Measurements from ENCODE around the gene ADTRP.

The ADTRP gene, protein sequence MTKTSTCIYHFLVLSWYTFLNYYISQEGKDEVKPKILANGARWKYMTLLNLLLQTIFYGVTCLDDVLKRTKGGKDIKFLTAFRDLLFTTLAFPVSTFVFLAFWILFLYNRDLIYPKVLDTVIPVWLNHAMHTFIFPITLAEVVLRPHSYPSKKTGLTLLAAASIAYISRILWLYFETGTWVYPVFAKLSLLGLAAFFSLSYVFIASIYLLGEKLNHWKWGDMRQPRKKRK

DNA sequence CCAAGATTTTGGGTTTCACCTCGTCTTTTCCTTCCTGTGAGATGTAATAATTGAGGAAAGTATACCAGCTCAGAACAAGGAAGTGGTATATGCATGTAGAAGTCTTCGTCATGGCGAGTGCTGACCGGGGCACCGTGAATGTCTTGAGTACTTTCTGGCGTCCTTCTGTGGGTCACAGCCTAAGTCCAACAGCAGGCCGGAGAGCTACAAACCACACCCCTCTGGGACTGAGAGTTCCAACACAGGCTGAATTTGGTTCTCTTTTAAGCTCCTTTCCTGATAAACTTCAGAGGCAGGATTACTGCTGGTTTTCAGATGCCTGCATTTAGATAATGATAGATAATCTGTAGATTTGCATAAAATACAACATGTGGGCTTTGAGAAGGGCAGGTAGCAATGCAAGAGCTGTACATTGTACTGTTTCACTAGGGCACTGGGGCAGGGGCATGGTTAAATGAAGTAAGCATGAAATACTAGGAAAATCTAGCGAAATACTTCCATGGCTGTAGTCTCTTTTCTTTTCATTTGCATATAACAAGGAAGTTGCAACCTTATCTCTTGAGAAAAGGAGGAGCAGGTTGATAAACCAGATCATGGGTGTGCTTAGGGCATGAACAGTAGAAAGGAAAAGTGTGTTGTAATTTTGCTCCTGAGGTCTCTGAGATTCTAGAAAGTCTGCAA lies at the start of gene ADTRP:
ADTRP (minus strand) TSS at position 156 of the 681 bp plus-strand sequence; CDS start at position 112, 44 bp downstream.
- no peak within 1 kb of the TSS for H3K4me3 ChIP-seq (ENCODE audit: low read depth, low read length)
- H3K36me3 ChIP-seq (ENCODE audit: control insufficient read depth in 2 of 2, insufficient read depth in 1 of 2, low read length in 2 of 2): no peaks in the 10 kb centered on the region
- H3K27ac ChIP-seq (ENCODE audit: extremely low read depth, low read depth, low read length): no peak within 1 kb of the TSS
- H3K4me1 ChIP-seq (ENCODE audit: control insufficient read depth, insufficient read depth, low read length): peaks cover 4% of the 10 kb centered on the region; the same call in 1 of the 2 replicates
- TF ChIP-seq, protein P1, sequence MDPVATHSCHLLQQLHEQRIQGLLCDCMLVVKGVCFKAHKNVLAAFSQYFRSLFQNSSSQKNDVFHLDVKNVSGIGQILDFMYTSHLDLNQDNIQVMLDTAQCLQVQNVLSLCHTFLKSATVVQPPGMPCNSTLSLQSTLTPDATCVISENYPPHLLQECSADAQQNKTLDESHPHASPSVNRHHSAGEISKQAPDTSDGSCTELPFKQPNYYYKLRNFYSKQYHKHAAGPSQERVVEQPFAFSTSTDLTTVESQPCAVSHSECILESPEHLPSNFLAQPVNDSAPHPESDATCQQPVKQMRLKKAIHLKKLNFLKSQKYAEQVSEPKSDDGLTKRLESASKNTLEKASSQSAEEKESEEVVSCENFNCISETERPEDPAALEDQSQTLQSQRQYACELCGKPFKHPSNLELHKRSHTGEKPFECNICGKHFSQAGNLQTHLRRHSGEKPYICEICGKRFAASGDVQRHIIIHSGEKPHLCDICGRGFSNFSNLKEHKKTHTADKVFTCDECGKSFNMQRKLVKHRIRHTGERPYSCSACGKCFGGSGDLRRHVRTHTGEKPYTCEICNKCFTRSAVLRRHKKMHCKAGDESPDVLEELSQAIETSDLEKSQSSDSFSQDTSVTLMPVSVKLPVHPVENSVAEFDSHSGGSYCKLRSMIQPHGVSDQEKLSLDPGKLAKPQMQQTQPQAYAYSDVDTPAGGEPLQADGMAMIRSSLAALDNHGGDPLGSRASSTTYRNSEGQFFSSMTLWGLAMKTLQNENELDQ (tag by site-specific recombination; IDR thresholded peaks at IDR 0.05; ENCODE audit: low read depth): no peak
- TF ChIP-seq YY2 (tag by site-specific recombination; IDR thresholded peaks at IDR 0.05) (no peak), ZNF433 (tag by site-specific recombination; IDR thresholded peaks at IDR 0.05; ENCODE audit: low read depth) (no peak), ZNF670 (tag by site-specific recombination; IDR thresholded peaks at IDR 0.05; ENCODE audit: low read depth) (no peak), ZNF121 (tag by site-specific recombination; IDR thresholded peaks at IDR 0.05) (no peak), ZNF548 (tag by site-specific recombination; IDR thresholded peaks at IDR 0.05) (no peak)
- TF ChIP-seq, protein P2, sequence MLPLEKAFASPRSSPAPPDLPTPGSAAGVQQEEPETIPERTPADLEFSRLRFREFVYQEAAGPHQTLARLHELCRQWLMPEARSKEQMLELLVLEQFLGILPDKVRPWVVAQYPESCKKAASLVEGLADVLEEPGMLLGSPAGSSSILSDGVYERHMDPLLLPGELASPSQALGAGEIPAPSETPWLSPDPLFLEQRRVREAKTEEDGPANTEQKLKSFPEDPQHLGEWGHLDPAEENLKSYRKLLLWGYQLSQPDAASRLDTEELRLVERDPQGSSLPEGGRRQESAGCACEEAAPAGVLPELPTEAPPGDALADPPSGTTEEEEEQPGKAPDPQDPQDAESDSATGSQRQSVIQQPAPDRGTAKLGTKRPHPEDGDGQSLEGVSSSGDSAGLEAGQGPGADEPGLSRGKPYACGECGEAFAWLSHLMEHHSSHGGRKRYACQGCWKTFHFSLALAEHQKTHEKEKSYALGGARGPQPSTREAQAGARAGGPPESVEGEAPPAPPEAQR (tag by site-specific recombination; IDR thresholded peaks at IDR 0.05): no peak
- CTCF ChIA-PET: interaction anchor here (0.7 to 1.0 kb wide), 3 partner anchors 8 to 158 kb away, joined by 4 to 7 read pairs (median 5); no protein-coding TSS in a partner anchor
- H3K9me3 ChIP-seq (ENCODE audit: control insufficient read depth, insufficient read depth, low read depth, low read length): no peaks in the 10 kb centered on the region
- POLR2A ChIA-PET: no interaction called here

DNA sequence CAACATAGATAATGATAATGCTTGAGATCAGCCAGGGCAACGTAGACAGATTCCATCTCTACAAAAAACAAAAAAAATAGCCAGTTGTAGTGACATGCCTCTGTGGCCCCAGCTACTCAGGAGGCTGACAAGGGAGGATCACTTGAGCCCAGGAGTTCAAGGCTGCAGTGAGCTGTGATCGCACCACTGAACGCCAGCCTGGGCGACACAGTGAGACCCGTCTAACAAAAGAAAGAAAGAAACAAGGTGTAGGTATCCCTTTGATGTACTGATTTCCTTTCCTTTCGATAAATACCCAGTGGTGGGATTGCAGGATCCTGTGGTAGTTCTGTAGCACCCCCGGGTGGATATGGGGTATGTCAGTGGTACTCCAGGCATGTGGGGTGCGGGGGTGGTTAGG lies 48.2 kb upstream of the ADTRP start:
- no peaks in the 10 kb centered on the region for H3K36me3 ChIP-seq (ENCODE audit: control insufficient read depth in 2 of 2, insufficient read depth in 1 of 2, low read length in 2 of 2)
- H3K27ac ChIP-seq (ENCODE audit: extremely low read depth, low read depth, low read length): no peak overlapping the region
- no peak overlapping the region for H3K4me3 ChIP-seq (ENCODE audit: low read depth, low read length)
- CTCF ChIA-PET: no interaction called here
- no peaks in the 10 kb centered on the region for H3K9me3 ChIP-seq (ENCODE audit: control insufficient read depth, insufficient read depth, low read depth, low read length)
- no peaks in the 10 kb centered on the region for H3K4me1 ChIP-seq (ENCODE audit: control insufficient read depth, insufficient read depth, low read length)
- no peak for TF ChIP-seq ZBTB7A (tag by site-specific recombination; IDR thresholded peaks at IDR 0.05; ENCODE audit: low read depth)
- TF ChIP-seq IKZF3 (tag by site-specific recombination; IDR thresholded peaks at IDR 0.05): no peak
- no peak for TF ChIP-seq ZSCAN16 (tag by site-specific recombination; IDR thresholded peaks at IDR 0.05)
- TF ChIP-seq, protein P2 (tag by site-specific recombination; IDR thresholded peaks at IDR 0.05): no peak
- TF ChIP-seq ZNF354C (tag by site-specific recombination; IDR thresholded peaks at IDR 0.05; ENCODE audit: borderline replicate concordance, low read depth): no peak
- TF ChIP-seq HOXD13 (CRISPR knock-in tag; IDR thresholded peaks at IDR 0.05; ENCODE audit: borderline replicate concordance): no peak
- TF ChIP-seq KLF7 (tag by site-specific recombination; IDR thresholded peaks at IDR 0.05; ENCODE audit: borderline replicate concordance): no peak
- TF ChIP-seq ZNF391 (tag by site-specific recombination; IDR thresholded peaks at IDR 0.05; ENCODE audit: borderline replicate concordance, low read depth): no peak
- POLR2A ChIA-PET: no interaction called here

DNA sequence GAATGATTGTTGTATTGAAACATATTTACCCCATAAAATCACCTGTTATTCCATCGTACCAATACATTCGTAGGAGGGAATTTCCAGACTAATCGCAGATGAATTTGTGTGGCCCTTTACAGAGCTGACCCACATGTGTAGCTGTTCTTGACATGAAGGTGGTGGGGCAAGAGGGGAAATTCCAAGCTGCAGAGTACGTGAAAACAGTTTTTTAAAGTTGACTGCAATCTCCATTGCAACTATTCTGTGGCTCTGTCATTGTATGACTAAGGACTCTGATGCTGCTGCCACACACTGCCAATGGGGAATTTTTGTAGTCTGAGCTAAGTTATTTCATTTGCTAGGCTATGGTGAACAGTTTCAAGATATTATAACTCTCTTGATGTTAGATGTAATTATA lies 46.4 kb upstream of the ADTRP start:
- no peak overlapping the region for H3K27ac ChIP-seq (ENCODE audit: extremely low read depth, low read depth, low read length)
- H3K4me3 ChIP-seq (ENCODE audit: low read depth, low read length): no peak overlapping the region
- CTCF ChIA-PET: interaction anchor here (1.0 kb wide), 1 partner anchor 11 kb away, joined by 5 read pairs; no protein-coding TSS in a partner anchor
- no peaks in the 10 kb centered on the region for H3K9me3 ChIP-seq (ENCODE audit: control insufficient read depth, insufficient read depth, low read depth, low read length)
- POLR2A ChIA-PET: no interaction called here
- H3K36me3 ChIP-seq (ENCODE audit: control insufficient read depth in 2 of 2, insufficient read depth in 1 of 2, low read length in 2 of 2): no peaks in the 10 kb centered on the region
- H3K4me1 ChIP-seq (ENCODE audit: control insufficient read depth, insufficient read depth, low read length): no peaks in the 10 kb centered on the region
- TF ChIP-seq, protein P3, sequence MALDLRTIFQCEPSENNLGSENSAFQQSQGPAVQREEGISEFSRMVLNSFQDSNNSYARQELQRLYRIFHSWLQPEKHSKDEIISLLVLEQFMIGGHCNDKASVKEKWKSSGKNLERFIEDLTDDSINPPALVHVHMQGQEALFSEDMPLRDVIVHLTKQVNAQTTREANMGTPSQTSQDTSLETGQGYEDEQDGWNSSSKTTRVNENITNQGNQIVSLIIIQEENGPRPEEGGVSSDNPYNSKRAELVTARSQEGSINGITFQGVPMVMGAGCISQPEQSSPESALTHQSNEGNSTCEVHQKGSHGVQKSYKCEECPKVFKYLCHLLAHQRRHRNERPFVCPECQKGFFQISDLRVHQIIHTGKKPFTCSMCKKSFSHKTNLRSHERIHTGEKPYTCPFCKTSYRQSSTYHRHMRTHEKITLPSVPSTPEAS (tag by site-specific recombination; IDR thresholded peaks at IDR 0.05): no peak
- TF ChIP-seq ZFP37 (tag by site-specific recombination; IDR thresholded peaks at IDR 0.05) (no peak), ZBTB48 (tag by site-specific recombination; IDR thresholded peaks at IDR 0.05) (no peak)
- TF ChIP-seq, protein P4, sequence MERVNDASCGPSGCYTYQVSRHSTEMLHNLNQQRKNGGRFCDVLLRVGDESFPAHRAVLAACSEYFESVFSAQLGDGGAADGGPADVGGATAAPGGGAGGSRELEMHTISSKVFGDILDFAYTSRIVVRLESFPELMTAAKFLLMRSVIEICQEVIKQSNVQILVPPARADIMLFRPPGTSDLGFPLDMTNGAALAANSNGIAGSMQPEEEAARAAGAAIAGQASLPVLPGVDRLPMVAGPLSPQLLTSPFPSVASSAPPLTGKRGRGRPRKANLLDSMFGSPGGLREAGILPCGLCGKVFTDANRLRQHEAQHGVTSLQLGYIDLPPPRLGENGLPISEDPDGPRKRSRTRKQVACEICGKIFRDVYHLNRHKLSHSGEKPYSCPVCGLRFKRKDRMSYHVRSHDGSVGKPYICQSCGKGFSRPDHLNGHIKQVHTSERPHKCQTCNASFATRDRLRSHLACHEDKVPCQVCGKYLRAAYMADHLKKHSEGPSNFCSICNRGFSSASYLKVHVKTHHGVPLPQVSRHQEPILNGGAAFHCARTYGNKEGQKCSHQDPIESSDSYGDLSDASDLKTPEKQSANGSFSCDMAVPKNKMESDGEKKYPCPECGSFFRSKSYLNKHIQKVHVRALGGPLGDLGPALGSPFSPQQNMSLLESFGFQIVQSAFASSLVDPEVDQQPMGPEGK (tag by site-specific recombination; IDR thresholded peaks at IDR 0.05): no peak
- TF ChIP-seq, protein P5, sequence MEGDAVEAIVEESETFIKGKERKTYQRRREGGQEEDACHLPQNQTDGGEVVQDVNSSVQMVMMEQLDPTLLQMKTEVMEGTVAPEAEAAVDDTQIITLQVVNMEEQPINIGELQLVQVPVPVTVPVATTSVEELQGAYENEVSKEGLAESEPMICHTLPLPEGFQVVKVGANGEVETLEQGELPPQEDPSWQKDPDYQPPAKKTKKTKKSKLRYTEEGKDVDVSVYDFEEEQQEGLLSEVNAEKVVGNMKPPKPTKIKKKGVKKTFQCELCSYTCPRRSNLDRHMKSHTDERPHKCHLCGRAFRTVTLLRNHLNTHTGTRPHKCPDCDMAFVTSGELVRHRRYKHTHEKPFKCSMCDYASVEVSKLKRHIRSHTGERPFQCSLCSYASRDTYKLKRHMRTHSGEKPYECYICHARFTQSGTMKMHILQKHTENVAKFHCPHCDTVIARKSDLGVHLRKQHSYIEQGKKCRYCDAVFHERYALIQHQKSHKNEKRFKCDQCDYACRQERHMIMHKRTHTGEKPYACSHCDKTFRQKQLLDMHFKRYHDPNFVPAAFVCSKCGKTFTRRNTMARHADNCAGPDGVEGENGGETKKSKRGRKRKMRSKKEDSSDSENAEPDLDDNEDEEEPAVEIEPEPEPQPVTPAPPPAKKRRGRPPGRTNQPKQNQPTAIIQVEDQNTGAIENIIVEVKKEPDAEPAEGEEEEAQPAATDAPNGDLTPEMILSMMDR (tag by site-specific recombination; IDR thresholded peaks at IDR 0.05): no peak

All from HEK293 (cell line).